Measurements from ENCODE around the gene E4F1. TPM values are rescaled to one million over a fixed set of nuclear protein-coding genes. Genes with fewer than 3 reads are reported as not detected.

E4F1 gene
- total and polyA plus RNA-seq, 2 donors (not counting 3 experiments of a cell fraction or from before 2014, with no cell fraction given), result 28.6 to 32.7 TPM

- Histone ChIP-seq H3K9me3 (replicated peaks; ENCODE audit: control insufficient read depth, insufficient read depth, low read length) (no peaks in the 10 kb centered on the region), H3K36me3 (ENCODE audit: control insufficient read depth in 2 of 2, extremely low read depth in 1 of 2, insufficient read depth in 2 of 2, low read length in 2 of 2) (peaks cover 11 to 13% of the 10 kb centered on the region in 2 experiments), H3K4me3 (replicated peaks in 1 of 3; ENCODE audit: insufficient read depth in 1 of 3, low read depth in 1 of 3, low read length in 3 of 3) (no peak overlapping the region), H3K4me1 (ENCODE audit: control insufficient read depth, extremely low read depth, insufficient read depth, low read length) (no peaks in the 10 kb centered on the region), H2AFZ (ENCODE audit: low read depth, low read length) (no peak overlapping the region), H3K9ac (replicated peaks; ENCODE audit: extremely low read depth, insufficient read depth, low read length) (no peak overlapping the region), H4K20me1 (replicated peaks; ENCODE audit: control insufficient read depth, extremely low read depth, insufficient read depth, low read length) (no peaks in the 10 kb centered on the region), H3K79me2 (ENCODE audit: control insufficient read depth, insufficient read depth, low read length) (no peaks in the 10 kb centered on the region), H3K4me2 (ENCODE audit: insufficient read depth, low read length) (no peak overlapping the region), H3K27me3 (ENCODE audit: control insufficient read depth in 2 of 2, insufficient read depth in 2 of 2, low read length in 2 of 2) (no peaks in the 10 kb centered on the region), H3K9me1 (replicated peaks; ENCODE audit: control insufficient read depth, extremely low read depth, insufficient read depth, low read length) (no peaks in the 10 kb centered on the region), H3K27ac (ENCODE audit: insufficient read depth, low read depth, low read length) (no peak overlapping the region)
- ChIA-PET CTCF (no interaction called here), POLR2A (no interaction called here)
- TF ChIP-seq GATA2 (IDR thresholded peaks at IDR 0.05; ENCODE audit: insufficient read depth, insufficient read length, low read depth, low read length) (no peak), EZH2 (IDR thresholded peaks at IDR 0.05; ENCODE audit: borderline replicate concordance, low read depth, low read length, severe bottlenecking) (no peak), JUN (IDR thresholded peaks at IDR 0.05; ENCODE audit: borderline replicate concordance, insufficient read depth, insufficient read length, low read depth) (no peak), MYC (IDR thresholded peaks at IDR 0.05; ENCODE audit: low read depth, low read length) (no peak), POLR2AphosphoS5 (IDR thresholded peaks at IDR 0.05; ENCODE audit: insufficient read depth, low read depth, low read length) (no peak), POLR2A (IDR thresholded peaks at IDR 0.05; ENCODE audit: low read depth, low read length) (no peak), CTCF (IDR thresholded peaks at IDR 0.05; ENCODE audit: extremely low read depth in 1 of 2, insufficient read depth in 1 of 2, low read depth in 1 of 2, low read length in 2 of 2) (no peak), FOS (IDR thresholded peaks at IDR 0.05; ENCODE audit: borderline replicate concordance, insufficient read depth, low read length) (no peak)
- TF ChIP-seq, protein P1, sequence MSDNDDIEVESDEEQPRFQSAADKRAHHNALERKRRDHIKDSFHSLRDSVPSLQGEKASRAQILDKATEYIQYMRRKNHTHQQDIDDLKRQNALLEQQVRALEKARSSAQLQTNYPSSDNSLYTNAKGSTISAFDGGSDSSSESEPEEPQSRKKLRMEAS (IDR thresholded peaks at IDR 0.05; ENCODE audit: insufficient read depth, insufficient read length), result no peak
- no TSS peak for BruUV-seq (replicated peaks)
- no peak for DNase-seq (ENCODE audit: low read depth, low spot score)
- intact Hi-C loops (cut with micrococcal nuclease) (no loop called here), dilution Hi-C loops (cut with MboI; ENCODE audit: extremely low pct_ligation_motif_present, low sequenced_read_pairs) (no loop called here)
- FAIRE-seq, result no peak
Observed at GRCh38 chr16:2180461-2180860, 42.9 kb upstream of the E4F1 start.

Data from endothelial cell of umbilical vein (primary cell).